SK-N-SH (cell line): ENCODE data around the gene NUAK2.

Source experiments
- TF ChIP-seq, protein P1 (sequence below): IDR thresholded peaks from 2 replicates; pipeline ENCODE4 v1.4.0; 2012; ENCODE audit warnings: low read depth, borderline replicate concordance
- TF ChIP-seq, protein P2 (sequence below): fragments of 150-350 bp; IDR thresholded peaks from 2 replicates; pipeline ENCODE4 v1.6.1; 2016; ENCODE audit warnings: mild to moderate bottlenecking, low read depth, low read length
- TF ChIP-seq, protein P3 (sequence below): fragments of 200-600 bp; sonication (generic); IDR thresholded peaks from 2 replicates; pipeline ENCODE4 v1.6.1; 2017; ENCODE audit warnings: antibody characterized with exemption, mild to moderate bottlenecking, moderate library complexity
- TF ChIP-seq, protein P4 (sequence below): fragments of 150-350 bp; IDR thresholded peaks from 2 replicates; pipeline ENCODE4 v1.6.1; 2017; ENCODE audit warnings: antibody characterized with exemption, low read length, low read depth, borderline replicate concordance

DNA sequence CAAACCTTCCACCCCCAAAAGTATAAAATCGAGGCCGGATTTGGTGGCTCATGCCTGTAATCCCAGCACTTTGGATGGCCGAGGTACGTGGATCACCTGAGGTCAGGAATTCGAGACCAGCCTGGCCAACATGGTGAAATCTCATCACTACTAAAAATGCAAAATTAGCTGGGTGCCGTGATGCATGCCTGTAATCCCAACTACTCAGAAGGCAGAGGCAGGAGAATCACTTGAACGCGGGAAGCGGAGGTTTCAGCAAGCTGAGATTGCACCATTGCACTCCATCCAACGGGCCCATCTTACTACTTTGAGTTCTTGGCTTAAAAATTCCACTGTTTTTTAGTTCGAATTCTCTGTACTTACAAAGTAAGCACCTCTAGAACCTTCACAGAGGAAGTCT, 24.2 kb upstream of the NUAK2 start:
- TF ChIP-seq, protein P1, sequence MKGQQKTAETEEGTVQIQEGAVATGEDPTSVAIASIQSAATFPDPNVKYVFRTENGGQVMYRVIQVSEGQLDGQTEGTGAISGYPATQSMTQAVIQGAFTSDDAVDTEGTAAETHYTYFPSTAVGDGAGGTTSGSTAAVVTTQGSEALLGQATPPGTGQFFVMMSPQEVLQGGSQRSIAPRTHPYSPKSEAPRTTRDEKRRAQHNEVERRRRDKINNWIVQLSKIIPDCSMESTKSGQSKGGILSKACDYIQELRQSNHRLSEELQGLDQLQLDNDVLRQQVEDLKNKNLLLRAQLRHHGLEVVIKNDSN: no peak
- TF ChIP-seq, protein P2, sequence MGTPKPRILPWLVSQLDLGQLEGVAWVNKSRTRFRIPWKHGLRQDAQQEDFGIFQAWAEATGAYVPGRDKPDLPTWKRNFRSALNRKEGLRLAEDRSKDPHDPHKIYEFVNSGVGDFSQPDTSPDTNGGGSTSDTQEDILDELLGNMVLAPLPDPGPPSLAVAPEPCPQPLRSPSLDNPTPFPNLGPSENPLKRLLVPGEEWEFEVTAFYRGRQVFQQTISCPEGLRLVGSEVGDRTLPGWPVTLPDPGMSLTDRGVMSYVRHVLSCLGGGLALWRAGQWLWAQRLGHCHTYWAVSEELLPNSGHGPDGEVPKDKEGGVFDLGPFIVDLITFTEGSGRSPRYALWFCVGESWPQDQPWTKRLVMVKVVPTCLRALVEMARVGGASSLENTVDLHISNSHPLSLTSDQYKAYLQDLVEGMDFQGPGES: no peak
- TF ChIP-seq, protein P3, sequence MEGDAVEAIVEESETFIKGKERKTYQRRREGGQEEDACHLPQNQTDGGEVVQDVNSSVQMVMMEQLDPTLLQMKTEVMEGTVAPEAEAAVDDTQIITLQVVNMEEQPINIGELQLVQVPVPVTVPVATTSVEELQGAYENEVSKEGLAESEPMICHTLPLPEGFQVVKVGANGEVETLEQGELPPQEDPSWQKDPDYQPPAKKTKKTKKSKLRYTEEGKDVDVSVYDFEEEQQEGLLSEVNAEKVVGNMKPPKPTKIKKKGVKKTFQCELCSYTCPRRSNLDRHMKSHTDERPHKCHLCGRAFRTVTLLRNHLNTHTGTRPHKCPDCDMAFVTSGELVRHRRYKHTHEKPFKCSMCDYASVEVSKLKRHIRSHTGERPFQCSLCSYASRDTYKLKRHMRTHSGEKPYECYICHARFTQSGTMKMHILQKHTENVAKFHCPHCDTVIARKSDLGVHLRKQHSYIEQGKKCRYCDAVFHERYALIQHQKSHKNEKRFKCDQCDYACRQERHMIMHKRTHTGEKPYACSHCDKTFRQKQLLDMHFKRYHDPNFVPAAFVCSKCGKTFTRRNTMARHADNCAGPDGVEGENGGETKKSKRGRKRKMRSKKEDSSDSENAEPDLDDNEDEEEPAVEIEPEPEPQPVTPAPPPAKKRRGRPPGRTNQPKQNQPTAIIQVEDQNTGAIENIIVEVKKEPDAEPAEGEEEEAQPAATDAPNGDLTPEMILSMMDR: no peak
- TF ChIP-seq, protein P4, sequence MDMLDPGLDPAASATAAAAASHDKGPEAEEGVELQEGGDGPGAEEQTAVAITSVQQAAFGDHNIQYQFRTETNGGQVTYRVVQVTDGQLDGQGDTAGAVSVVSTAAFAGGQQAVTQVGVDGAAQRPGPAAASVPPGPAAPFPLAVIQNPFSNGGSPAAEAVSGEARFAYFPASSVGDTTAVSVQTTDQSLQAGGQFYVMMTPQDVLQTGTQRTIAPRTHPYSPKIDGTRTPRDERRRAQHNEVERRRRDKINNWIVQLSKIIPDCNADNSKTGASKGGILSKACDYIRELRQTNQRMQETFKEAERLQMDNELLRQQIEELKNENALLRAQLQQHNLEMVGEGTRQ: no peak
